HG03280 (cell line): ENCODE measurements around the gene OSGIN1.

Source experiments
- ATAC-seq: cut with Tn5 transposase; IDR thresholded peaks from one replicate; pipeline ENCODE4 v1.9.1; 2021; ENCODE audit warnings: mild to moderate bottlenecking, moderate library complexity; ENCODE audit not compliant: unreplicated experiment

The OSGIN1 gene

DNA sequence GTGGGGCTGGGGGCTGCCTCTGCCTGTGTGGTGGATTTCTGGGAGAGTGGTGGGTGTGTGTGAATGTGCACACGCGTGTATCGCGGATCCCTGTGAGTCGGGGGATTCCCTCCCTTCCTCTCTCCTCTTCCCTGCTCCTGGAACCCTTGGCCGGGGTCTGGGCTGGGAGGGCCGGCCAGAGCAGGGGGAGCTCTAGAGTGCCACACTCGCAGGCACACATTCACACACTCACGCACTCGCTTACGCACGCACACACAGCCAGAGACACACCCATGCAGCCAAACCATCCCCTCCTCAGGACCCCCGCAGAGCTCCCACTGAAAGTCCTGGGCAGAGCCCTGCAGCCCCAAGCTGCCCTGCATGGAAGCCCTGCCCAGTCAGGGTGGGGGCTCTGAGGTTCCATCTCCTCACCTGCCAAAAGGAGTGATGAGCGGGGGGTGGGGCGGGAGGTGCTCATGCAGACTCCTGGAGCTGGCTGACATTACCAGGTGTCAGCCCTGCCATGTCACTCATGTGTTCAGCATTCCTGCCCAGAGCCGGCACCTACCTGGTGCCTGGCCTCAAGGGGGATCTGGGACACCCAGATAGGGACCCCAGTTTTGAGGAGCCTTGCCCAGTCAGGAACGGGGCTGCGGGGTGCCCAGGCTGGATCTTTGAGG is 16.9 kb downstream of the OSGIN1 start:
- no peak for ATAC-seq

DNA sequence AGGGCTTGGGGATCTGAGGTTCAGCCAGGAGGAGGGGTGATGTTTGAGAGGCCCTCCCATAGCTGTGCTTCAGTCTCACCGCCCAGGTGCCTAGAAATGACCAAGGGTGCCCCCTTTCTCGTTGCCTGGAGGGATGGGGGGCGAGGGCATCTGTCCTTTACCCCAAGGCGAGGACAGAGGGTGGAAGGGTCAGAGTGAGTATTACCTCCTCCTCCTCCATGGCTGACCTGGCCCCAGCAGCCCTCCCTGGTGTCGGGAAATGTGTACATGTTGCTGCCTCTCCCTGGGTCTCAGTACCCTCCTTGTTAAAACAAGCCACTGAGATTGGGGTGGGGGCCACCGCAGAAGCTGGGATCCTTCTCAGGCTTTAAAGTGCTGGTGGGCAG is 17.4 kb downstream of the OSGIN1 start:
- ATAC-seq, result no peak

DNA sequence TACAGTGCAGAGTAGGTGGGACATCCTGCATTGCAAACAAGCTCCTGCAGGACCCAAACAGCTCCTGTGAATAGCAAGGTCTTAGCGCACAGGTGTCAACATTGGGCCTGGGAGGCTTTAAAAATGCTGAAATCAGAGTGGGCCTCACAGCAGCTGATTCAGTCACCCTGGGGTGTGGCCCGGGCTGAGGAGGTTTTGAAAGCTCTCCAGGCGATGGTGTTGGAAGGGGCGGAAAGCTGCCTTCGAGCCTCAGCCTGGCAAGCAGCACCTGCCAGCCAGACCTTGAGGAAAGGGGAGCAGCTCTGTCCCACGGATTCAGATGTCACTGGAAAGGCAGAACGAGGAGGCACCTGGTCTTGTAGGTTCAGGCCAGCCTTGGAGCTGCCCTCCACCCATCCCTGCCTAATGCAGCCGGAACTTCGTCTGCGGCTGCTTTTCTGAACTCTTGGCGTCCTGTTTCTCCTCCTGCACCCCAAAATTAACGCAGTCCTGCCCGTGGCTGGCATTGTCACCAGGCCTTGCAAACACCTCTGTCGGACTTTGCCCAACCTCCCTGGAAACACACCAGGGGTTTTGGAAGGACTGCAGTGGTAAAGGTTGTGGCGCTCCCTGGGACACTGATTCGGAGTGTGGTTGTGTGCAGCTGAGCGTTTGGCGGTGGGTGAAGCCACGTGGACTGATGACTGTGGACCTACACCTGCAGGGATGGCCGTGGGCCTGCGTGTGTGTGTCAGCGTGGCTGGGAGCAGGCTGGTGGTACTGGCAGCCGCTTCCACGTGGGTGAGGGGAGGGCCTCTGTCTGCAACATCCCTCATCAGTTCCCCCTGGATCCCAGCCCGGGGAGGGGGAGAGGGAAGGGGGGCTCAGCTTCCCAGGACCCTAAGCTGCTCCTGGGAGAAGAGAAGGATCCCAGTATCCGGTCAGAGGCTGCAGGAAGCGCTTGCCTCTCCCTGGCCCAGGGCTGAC is 18.4 kb downstream of the OSGIN1 start:
- ATAC-seq, result no peak

DNA sequence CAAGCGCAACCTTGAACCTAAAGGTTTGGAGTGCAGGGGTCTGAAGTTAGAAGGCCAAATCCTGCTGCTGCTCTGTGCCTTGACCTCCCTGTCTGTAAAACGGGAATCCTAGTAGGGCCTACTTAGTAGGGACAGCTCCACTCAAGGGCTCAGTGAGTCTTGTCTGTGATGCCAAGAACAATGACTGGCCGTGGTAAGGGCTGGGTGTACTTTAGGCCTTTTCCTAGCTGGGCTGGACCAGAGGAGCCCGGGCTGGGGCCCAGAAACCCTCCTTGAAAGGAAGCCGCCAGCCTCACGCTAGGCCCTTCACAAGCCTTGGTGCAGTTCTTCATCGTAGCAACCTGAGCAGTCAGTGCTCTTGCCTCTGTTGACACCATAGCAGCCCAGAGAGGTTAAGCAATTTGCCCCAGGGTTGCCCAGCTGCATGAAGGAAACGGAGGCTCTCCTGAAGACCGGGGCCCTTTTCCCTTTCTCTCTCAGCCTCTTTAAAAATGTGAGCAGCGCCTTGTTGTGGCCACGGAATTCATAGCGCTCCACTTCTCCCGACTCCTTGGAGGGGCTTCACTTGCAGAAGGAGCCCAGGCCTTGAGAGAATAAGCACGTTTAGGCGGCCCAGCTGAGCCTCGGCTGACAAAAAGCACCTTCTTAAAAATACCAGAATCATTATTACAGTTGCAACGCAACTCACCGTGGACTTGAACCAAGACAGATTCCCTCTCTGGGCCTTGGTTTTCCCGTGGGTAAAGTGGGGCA is 19.4 kb downstream of the OSGIN1 start:
- no peak for ATAC-seq

DNA sequence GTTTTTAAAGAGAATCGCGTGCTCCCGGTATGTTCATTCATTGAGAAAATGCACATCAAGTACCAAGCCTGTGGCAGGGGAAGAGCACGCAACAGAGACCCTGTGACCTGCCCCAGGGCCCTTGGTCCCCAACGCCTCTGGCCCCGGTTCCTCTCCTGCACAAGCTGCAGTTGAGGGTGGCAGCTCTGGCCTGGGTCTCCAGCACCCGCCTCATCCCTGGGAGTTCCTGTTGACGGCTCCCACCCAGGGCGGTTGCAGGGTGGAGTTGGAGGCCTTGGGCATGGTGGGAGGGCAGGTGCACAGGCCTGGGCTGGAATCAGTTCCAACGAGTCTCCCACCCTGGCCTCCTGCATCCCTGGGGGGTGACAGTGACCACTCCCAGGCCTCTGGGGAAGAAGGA is 20.0 kb downstream of the OSGIN1 start:
- no peak for ATAC-seq

DNA sequence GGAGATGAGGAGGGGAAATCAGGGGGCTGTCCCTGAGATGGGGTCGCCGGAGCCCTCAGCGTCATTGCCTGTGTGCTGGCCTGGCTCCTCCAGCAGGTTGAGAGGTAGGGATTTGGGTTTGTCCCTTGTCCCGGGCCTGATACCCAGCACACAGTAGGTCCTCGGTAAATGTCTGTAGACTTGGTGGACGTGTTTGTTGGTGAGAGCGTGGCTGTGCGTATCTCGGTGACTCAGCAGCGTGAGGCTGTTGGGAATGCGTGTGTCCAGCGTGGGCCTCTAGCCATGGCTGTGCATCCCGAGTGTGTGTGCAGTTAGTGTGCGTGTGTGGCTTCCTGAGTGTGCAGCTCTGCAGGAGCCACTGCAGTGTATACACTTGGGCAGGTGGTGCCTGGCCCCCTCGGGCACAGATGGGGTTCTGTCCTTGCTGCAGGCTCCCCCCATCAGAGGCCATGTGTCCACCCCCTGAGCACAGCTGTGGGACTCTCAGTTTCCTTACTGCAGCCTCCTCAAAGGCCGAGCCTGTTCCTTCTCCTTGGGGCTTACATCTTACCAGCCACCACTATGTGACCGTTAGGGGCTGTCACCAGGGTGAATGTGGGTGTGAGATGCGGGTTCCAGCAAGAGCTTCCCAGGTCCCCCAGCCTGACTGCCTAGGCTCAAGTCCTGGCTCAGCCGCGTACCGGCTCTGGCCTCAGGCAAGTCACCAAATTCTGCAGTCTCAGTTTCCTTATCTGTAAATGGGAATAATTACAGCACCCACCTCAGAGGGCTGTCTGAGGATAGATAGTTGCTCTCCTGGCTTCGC is 20.7 kb downstream of the OSGIN1 start:
- ATAC-seq, result no peak

DNA sequence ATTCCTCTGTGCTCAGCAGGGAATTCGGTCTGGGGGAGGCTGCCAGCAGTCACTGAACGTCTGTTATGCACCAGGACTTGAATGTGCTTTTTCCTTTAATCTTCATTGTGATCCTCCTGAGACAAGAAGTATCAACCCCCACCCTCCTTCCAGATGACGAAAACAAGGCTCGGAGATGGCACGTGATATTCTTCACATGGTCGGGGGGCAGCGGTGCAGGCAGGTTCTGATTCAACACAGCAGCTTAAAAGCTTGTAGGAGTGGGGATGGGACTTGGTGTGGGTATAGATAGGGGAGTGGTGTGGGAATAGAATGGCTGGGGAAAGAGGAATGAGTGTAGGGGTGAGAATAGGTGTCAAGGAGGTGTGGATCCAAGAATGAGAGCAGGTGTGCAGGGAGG is 21.4 kb downstream of the OSGIN1 start:
- no peak for ATAC-seq

DNA sequence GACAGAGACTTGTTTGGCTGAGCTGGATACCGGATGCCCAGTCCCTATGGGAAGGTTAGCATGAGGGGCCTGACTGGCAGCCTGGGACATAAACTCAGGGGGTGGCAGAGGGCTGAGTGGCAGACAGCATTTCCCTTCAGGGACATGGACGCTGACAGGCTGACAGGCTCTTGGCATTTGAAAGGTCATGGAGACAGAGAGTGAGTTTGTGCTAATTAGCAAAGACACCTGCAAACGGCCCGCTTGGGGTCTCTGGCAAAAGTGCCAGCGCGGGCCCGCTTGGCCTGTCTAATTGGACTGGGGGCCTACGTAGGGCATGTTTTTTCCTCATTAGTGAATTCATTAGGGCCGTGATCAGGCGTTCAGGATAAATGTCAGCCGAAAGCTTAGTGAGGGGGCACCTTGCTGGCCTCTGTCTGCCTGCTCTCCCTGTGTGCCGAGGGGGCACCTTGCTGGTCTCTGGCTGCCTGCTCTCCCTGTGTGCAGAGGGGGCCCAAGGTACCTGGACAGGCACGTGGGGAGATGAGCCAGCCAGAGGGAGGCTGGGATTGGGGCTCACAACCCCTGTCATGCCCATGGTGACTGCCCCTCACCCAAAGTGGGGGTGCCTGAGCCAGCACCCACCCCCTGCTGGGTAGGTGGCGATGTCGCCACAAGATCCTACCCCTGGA is 22.7 kb downstream of the OSGIN1 start:
- ATAC-seq, result no peak

DNA sequence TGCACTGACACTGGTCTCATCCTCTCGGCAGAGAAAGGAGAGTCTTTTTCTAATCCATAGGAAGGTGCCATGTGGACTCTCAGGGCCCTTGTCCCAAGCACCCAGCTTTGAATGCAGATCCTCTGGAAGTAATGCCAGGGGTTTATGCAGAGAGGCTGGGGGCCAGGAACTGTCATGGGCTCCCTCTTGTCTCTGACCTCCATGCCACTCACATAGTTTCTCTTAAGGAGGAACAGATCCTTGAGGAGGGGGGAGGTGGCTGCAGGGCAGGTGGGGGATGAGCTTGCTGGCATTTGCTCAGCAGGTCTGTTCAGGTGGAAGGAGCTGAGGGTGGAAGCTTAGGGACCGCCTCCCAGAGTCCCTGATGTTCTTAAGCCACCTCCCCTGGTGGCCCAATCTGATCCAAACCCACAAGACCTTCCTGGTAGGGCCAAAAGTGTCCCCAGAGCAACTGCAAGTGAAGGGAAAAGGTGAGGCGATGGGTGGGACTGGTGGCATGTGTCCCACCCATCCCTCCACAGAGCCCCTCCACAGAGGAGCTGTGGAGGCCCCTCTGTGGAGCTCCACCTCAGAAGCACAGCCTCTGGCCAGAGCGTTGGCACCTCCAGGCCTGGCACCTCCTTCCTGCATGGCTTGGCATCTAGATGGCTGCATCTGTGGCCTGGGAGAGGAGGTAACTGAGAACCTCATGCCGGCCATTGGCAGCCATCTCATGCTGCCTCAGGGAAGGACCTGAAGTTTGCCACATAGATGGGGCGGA is 24.2 kb downstream of the OSGIN1 start:
- ATAC-seq, result no peak

DNA sequence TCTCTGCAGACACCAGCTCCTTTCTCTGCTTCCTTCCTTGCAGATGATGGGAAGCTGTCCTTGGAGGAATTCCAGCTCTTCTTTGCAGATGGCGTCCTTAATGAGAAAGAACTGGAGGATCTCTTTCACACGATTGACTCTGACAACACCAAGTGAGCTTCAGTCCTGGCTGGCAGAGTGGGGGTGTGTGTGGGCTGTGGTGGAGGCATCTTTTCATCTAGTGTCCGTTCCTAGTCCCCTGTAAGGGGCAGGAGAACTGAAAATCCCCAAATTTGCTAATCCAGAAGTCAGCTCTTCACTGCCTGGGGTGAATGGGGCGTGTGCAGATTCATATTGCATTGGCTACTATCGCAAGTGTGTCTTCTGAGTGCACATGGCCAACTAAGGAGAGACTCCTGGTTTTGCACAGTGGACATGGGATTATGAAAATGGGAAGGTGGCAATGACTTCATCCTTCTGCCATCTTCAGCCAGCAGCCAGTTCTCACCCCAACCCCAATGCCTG is 25.4 kb downstream of the OSGIN1 start:
- ATAC-seq, result no peak

DNA sequence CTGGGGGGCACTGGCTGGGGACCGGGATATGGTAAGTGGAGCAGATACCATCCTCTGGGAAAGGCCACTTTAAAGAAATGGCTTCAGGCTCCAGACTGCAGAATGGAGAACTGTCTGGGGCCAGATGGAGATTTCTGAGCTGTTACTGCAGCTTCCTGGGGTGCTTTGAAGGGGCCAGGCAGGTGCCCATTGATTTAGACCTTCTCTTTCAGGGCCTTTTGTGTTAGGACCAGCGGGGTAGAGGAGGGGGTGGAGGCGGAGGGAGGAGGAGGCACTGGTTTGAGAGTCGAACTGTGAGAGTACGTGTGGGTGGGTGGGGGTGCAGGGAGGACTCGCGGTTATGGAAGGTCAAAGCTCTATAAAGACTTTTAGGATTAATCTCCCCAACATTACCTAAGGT is 26.4 kb downstream of the OSGIN1 start:
- ATAC-seq, result no peak

DNA sequence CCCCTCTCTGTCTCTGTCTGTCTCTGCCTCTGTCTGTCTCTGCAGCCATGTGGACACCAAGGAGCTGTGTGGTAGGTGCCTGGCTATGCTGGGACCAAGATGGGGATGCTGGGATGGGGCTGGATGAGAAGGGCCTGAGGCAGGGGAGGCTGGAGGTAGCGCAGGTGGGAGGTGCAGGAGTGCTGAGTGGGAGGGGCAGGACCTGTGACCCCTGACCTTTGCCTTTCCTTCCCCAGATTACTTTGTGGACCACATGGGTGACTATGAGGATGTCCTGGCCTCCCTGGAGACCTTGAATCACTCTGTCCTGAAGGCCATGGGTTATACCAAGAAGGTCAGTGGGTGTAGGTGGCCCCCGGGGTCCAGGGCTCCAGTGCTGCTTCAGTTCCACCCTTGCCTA is 27.8 kb downstream of the OSGIN1 start:
- no peak for ATAC-seq

DNA sequence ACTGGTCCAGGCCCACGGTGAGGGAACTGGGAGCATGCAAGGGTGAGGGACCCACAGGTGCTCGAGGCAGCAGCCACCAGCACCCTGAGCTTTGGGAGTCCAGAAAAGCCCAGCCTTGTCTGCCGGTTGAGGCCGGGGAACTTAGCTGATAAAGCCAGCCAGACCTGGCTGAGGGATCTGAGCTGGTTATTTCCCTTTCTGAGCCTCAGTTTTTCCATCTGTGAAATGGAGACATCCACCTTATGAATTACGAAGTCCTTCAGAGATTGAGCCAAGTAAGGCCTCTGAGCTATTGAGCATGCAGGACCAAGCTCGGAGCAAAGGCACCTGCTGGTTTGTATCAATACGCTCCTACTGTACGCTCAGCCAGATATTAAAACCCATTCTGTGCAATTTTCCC is 28.8 kb downstream of the OSGIN1 start:
- ATAC-seq, result no peak

DNA sequence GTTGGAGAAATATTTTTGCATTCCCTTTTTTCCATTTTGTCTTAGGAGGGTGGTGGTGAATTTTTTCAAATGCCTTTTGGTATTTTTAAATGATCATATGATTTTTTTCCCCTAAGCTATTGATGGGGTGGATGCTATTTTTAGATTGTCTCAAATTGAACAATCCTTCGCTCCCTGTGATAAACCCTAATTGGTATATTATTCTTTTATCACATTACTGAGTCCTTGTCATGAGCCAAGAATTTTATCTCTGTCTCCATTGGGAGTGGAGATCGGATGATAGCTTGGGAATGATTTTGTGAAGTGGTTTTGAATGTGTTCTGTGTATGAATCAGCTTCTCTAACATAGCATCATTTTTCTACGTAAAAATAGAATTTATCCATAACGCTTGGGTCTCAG is 30.5 kb downstream of the OSGIN1 start:
- ATAC-seq, result no peak

DNA sequence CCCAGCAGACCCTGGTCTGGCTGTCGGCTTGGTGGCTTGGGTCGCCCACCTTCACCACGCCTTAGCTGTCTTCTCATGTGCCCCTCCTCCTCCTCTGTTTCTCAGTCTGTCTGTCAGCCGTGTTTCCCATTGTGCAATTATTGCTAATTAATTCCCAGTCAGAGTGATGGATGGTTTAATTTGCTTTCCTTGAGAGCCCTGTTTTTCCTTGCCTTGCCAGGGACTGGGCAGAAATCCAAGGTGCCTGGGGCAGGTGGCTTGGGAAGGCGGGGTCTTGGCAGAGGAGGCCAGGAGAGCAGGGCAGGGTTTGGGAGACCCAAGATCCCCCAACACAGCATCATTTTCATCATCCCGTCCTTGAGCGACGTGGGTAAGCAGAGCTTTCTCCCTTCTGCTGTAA is 36.3 kb downstream of the OSGIN1 start:
- no peak for ATAC-seq

DNA sequence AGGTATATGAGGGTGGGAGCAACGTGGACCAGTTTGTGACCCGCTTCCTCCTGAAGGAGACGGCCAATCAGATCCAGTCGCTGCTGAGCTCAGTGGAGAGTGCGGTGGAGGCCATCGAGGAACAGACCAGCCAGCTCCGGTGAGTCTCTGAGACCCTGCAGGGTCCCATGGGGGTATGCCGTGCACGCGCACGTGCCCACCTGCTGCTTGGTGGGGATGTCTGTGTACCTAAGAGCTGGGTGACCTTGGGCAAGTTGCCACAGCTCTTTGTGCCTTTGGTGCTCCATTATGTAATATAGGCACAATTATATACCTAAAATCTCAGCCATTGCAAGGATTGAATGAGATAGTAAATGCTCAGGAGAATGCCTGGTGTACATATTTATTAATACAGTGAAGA is 37.5 kb downstream of the OSGIN1 start:
- ATAC-seq, result no peak

DNA sequence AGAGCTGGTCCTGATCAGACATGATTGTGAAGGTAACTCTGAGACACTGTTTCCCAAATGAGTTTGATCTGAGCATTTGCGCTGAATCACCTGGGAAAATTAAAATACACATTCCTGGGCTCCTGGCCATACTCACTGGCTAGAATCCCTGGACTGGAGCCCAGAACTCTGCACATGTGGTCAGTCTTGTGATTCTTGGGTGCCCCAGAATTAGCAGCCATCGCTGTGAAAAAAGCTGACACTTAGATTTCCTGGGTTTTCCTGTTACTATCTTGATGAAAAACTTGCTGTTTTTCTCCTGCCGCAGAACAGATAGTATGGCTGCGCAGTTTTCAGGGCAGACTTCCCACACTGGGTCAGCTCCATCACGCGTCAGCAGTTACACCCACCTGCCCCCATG is 39.6 kb downstream of the OSGIN1 start:
- no peak for ATAC-seq

DNA sequence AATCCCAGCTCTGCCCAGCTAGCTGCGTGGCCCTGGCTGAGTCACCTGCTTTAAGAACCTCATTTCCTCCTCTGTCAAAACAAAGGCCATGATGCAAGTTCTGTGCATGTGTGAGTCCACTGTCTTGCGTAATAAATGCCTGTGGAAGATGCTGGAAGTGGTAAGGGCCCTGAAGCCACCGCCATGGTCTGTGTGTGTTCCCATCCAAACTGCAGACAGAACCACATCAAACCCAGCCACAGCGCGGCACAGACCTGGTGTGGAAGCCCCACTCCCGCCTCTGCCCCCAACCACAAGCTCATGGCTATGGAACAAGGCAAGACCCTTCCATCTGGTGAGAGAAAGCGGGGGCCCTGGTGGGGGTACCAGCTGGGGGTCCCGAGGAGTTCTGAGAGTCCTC is 41.0 kb downstream of the OSGIN1 start:
- ATAC-seq, result no peak

DNA sequence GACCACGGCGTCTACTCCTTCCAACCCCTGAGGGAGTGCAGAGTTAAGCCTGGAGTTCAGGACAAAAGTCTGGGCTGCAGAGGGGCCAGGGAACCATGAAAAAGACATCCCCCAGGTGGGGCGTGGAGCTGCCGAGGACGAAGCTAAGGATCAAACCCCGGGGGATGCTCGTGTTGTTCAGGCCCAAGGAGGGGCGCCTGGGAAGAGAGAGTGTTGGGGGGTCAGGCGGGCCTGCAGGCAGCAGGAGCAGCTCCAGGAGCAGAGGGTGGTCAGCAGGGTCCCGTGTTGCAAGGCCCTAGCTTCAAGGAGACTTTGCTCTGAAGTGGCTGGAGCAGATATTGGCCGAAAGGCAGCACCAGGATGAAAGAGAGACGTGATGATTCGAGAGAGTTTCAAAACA is 41.7 kb downstream of the OSGIN1 start:
- ATAC-seq, result no peak
